ENCODE data around the gene TLCD1.
"Not testable (repeated sequence)": the region's sequence is repeated elsewhere in the genome, so short reads cannot be mapped to it uniquely, and the experiment has no call there.

TLCD1 gene

GRCh38 chr17:28747051-28747691 is 21.1 kb upstream of the TLCD1 start:
- DNase-seq (ENCODE audit: insufficient read length, low spot score) = no peak
- FAIRE-seq = no peak

GRCh38 chr17:28746611-28747050 is 20.6 kb upstream of the TLCD1 start:
- FAIRE-seq = no peak
- DNase-seq (ENCODE audit: insufficient read length, low spot score) = no peak

DNA sequence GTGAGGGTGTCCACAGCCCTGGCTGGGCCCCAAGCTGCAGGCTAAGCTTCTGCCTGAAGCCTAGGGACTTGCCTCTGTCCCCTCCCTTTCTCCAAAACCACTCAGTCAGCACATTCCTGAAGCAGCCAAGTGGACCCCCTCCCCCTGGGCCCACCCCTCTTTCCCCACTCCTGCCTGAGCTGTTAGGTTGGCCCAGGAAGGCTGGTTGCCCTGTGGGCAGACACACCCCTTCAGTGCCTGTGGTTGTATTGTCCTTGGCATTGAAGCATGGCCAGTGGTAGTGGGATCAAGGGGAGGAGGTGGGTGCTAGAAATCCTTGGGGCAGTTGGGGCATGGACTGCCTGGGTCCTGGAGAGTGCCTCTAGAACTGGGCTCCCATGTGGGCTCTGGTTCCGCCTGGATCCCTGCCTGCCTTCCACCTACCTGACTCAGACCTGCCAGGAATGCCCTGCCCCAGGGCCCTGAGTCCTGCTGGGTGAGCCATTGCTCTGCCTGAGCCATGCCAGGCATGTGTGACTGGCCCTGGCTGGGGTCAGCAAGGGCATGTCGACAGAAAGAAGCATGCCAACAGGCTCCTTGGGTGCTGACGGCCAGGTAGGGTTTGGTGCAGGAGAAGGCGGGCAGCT is 19.9 kb upstream of the TLCD1 start:
- FAIRE-seq = no peak
- no peak for DNase-seq (ENCODE audit: insufficient read length, low spot score)

DNA sequence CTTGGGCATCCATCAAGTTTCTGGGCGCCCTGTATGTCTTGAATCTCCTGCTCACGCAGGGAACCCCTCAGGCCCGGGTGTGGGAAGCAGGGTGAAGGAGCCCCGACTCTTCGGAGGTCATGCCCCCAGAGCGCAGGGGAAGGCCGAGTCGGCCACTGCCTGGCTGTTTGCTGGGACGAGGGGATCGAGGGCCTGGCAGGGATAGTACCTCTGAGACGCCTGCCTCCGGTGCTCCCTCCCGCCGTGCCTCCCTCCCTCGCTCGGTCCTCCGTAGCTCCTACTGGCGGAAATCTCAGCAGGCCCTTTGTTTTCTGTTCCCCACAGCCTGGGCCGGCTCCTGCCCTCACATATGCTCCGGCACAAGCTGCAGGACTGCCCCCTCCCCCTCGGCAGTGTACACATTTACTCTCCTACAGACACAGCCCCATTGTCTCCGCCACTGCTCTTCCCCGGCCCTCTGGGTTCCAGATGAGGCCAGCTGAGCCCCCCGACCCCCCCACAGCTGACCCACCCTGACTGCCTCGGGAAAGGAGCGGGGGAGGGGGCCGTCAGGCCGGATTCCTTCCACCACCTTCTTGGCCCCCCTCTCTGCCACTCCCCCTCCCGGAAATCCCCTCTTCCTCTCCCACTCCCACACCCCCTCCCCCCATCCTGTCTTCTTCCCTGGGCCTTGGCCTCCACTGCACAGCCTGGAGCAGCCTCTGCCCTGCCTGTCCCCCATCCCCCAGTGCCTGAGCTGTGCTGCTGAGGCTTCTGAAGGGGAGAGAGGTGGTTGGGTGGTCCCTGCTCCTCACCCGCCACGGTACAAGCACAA is 19.1 kb upstream of the TLCD1 start:
- no peak for FAIRE-seq
- DNase-seq (ENCODE audit: insufficient read length, low spot score) = no peak

DNA sequence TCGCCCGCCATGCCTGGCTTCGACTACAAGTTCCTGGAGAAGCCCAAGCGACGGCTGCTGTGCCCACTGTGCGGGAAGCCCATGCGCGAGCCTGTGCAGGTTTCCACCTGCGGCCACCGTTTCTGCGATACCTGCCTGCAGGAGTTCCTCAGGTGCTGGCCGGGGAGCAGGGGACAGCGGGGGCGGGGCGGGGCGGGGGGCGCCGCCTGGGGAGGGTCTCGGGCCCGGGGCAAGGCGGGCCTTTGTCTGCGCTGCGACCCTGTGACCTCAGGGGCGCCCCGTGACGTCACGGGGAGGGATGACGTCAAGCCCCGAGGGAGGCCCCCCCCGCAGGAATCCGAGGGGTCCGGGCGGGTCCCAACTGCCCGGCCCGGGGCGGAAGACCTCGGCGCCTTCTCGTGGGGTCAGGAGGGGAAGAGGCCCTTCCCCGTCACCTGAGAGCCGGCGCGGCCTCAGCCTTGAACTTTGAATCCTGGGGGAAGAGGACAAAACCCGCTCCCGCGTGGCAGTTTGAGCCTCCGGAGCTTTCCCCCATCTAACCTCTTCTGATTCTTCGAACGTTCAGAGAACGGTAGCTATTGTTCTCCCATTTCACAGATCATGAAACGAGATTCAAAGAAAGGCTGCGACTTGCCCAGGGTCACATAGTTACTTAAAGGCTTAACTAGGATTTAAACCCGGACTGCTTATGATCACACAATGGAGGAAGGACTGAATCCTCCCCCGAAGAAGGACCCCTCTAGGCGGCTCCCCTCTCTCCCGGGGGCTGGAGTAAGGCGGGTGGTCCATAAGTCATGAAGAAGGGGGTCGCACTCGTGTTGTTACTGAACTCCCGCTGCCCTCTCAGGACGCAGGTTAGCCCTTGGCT is 18.3 kb upstream of the TLCD1 start:
- peak; percentile 54 for DNase-seq (ENCODE audit: insufficient read length, low spot score)

GRCh38 chr17:28743243-28744103 is 17.4 kb upstream of the TLCD1 start, which contains the start of gene TRAF4:
TRAF4 (plus strand) TSS chr17:28744011; CDS start chr17:28744113, 102 bp downstream.
- DNase-seq (ENCODE audit: insufficient read length, low spot score) (peak; percentile 96), FAIRE-seq (no peak)

More for the DNA sequence above, 18.3 kb upstream of the TLCD1 start:
- no peak for FAIRE-seq

DNA sequence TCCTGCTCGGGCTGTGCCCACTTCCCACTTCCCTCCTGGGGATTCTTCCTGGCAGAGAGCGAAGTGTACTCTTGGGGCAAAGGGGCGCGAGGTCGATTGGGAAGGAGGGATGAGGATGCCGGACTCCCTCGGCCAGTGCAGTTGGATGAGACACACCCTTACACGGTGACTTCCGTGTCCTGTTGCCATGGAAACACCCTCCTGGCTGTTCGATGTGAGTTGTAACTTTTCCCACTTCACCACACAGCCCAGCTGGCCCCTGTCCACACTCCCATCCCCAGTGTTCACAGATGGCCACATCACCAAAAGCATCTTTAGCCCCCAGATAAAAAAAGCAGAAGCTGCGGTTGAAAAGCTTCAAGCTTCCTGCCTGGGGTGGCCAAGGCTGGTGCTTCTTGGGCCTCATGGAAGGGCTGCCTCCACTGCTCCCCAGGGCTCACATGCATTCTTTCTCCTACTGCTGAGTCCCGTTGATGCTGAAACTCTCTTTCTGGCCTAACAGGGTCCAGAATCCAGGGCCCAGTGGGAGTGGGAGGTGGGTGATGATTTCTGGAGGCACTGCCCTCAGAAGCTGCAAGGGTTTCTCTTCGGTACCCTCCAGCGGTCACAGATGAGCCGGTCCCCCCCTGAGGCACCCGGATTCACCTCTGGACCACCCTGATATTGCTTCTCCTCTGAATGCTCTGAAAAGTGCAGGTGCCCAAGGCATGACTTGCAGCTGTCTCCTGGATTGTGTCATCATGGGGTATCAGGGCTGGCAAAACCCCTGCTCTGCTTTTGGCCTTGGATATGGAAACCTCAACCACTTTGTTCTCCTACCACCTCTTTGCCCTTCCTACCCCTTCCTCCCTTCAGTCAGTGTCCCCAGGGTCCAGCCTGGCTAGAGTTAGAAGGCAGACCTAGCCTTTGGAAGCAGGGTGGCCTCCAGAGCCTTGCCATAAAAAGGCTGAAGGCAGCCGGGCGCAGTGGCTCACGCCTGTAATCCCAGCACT is 15.6 kb upstream of the TLCD1 start:
- FAIRE-seq (no peak), DNase-seq (ENCODE audit: insufficient read length, low spot score) (no peak)

DNA sequence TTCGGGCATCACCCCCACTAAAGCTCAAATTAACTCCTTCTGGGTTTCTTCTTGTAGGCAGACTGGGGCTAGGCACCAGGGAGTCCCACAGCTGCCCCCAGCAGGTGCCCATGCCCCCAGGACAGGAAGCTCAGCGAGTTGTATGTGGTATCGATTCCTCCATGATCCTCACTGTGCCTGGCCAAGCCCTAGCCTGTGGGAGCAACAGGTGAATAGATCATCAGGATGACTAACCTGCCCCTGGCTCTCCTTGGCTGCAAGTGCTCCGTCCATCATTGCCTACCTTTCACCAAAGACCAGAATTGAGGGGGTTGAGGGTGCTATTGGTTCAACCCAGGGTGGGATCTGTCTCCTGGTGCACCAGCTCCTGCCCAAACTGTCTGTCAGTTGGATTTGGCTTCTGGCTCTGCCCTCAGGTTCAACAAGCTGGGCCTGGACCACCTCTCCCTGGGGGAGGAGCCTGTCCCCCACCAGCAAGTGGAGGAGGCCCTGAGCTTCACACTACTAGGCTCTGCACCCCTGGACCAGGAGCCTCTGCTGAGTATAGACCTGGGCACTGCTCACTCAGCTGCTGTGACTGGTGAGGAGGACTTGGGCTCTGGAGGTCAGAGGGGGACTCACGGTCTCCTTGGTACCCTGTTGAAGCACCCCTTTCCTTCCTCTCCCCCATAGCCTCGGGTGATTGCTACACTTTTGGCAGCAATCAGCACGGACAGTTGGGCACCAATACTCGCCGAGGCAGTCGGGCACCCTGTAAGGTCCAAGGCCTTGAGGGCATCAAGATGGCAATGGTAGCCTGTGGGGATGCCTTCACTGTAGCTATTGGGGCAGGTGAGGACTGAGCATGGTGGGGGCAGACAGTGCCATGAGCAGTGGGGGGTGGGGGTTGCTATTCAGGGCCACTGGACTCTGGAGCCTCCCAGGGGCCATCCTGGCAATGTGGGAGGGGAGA is 14.6 kb upstream of the TLCD1 start:
- FAIRE-seq = no peak

GRCh38 chr17:28738680-28739384 is 12.8 kb upstream of the TLCD1 start:
- DNase-seq (ENCODE audit: insufficient read length, low spot score) (no peak), FAIRE-seq (no peak)

More for the DNA sequence above, 14.6 kb upstream of the TLCD1 start:
- no peak for DNase-seq (ENCODE audit: insufficient read length, low spot score)

DNA sequence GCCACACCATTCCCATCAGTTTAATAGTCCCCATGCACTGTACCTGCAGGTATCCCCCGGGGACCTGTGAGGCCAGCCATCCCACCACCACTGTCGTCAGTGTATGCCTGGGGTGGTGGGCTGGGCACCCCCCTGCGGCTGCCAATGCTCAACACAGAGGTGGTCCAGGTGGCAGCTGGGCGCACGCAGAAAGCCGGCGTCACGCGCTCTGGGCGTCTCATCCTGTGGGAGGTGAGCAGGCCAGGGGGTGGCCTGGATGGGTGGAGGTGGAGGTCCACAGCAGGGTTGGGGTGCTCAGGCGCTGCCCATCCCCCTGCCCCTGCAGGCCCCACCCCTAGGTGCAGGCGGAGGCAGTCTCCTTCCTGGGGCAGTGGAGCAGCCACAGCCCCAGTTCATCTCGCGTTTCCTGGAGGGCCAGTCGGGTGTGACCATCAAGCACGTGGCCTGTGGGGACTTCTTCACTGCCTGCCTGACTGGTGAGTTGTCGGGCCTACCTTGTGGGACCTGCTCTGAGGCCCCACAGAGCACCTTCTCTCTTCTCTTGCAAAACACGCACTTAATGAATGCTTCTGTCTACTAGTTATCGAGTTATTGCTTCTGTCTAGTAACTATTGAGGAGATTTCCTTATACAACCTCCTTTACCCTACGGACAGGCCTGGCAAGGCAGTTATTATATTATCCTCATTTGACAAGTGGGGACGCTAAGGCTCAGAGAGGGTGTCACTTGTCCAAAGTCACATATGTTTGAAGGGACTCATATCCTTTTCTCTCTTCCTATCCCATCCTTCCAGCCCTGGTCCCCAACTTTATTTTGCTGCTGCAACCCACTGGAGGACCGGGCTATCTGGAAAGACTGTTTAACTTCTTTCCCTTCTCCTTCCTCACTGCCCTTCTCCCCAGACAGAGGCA is 12.0 kb upstream of the TLCD1 start:
- no peak for DNase-seq (ENCODE audit: insufficient read length, low spot score)

DNA sequence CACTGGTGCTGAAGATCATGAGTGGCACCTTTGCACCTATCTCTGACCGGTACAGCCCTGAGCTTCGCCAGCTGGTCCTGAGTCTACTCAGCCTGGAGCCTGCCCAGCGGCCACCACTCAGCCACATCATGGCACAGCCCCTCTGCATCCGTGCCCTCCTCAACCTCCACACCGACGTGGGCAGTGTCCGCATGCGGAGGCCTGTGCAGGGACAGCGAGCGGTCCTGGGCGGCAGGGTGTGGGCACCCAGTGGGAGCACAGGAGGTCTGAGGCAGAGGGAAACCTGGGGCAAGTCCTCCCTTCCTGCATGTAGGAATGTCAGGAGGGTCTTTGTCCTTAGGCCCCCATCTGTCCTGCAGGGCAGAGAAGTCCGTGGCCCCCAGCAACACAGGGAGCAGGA is 11.3 kb upstream of the TLCD1 start:
- FAIRE-seq (no peak), DNase-seq (ENCODE audit: insufficient read length, low spot score) (no peak)

More for the DNA sequence above, 12.0 kb upstream of the TLCD1 start:
- no peak for FAIRE-seq

GRCh38 chr17:28735913-28736769 is 10.1 kb upstream of the TLCD1 start:
- not testable (repeated sequence) for FAIRE-seq

DNA sequence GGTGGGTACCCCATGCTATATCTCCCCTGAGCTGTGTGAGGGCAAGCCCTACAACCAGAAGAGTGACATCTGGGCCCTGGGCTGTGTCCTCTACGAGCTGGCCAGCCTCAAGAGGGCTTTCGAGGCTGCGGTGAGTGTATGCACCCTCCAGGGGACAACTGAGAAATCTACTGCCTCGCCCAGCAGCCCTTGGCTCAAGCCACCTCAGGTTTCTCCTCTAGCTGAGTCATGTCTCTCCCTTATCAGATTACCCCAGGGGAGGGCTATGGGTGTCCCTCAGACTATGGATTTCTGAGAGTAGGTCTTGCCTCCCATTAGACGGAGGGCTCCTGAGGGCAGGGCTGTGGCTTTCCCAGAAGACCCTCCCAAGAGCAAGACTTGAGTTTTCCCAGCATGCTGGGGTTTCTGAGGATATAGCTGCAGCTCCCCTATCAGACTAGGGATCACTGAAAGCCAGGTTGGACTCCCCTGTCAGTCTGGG is 9.2 kb upstream of the TLCD1 start:
- no peak for DNase-seq (ENCODE audit: insufficient read length, low spot score)
- no peak for FAIRE-seq

More at GRCh38 chr17:28735913-28736769, 10.1 kb upstream of the TLCD1 start:
- not testable (repeated sequence) for DNase-seq (ENCODE audit: insufficient read length, low spot score)

- DNase-seq (ENCODE audit: insufficient read length, low spot score) = no peak
- no peak for FAIRE-seq
These were observed 8.7 kb upstream of the TLCD1 start for GRCh38 chr17:28734712-28735241.

Data from HTR-8/SVneo (cell line).